NCI-H2029 treated with DMSO at 0.1 percent for 48 hours (cell line): Measurements from ENCODE around the gene GNS.

ENCODE experiments used
- DNase-seq: peaks from one replicate; lab custom pipeline; 2025; lab: John Stamatoyannopoulos, UW

Gene GNS

DNA sequence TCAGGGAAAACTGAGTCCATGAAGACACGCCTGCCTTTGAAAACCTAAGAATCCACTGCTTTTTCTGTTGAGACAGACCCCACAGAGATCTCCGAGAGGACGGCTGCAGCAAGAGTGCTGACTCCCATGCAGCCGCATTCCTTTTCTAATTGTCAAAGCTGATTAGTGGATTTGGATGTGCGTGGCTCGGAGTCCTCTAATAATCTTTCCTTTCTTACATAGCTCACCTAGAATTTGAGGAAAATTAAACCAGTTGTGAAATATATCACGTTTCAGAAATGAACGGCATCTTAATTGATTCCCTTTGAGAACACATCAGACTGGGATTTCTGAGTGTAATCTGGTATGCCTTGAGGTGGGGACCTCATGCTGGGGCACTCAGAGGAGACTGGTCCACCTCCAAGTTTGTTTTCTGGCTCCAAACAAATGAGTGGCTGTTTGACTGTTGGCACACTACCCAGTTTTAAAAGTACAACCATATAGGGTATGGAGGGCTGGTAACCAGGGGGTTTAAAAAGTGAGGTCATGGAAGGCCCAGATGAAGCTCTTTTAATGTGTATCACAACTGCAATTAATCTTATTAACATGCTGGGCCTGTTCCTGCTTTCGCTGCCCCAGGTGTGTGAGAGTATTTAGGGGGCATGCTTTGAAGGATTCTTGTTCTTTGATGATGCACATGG, 85.6 kb downstream of the GNS start:
- DNase-seq = peak; percentile 75

DNA sequence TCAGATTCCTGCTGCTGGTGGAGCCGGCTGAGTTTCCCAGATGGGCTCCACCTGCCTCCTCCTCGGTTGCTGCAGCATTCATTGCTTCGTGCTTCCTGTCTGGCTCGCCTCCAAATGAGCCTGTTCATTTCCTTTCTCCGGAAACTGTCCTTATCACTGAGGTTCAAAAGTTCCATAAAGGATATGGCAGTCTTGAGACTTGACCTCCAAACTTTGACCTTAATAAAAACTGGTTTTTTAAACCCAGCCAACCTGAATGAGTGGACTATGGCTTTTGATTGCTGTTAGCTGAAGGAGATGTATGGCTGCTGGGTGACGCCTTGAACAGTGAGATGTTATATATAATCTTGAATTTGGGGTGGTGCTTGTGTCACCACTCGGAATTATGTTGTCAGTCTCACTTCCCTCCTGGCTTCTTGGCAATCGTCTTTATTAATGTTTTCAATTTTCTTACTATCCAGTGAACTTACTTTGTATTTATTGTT, 86.2 kb downstream of the GNS start:
- peak; percentile 86 for DNase-seq

GRCh38 chr12:64671681-64672080, 87.5 kb downstream of the GNS start:
- DNase-seq = no peak

- DNase-seq = no peak
Observed at GRCh38 chr12:64670919-64671639, 88.1 kb downstream of the GNS start.

DNA sequence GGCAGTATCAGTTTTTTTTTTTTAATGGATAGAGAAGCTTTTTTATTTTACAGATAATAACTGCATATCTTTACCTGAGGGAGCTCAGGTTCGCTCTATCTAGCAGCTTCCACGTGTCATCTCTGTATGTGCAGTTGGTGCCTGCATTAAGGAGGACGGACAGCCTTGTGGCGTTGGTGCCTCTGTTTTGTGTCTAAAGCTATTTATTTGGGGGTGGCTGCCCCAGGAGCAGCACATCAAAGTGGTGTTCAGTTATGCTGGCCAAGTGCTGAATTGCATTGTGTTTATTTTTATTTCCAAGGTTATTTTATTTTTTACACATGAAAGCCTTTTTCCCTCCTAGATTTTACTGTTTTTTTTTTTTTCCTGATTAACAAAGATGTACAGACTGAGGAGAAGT, 89.2 kb downstream of the GNS start:
- no peak for DNase-seq

DNA sequence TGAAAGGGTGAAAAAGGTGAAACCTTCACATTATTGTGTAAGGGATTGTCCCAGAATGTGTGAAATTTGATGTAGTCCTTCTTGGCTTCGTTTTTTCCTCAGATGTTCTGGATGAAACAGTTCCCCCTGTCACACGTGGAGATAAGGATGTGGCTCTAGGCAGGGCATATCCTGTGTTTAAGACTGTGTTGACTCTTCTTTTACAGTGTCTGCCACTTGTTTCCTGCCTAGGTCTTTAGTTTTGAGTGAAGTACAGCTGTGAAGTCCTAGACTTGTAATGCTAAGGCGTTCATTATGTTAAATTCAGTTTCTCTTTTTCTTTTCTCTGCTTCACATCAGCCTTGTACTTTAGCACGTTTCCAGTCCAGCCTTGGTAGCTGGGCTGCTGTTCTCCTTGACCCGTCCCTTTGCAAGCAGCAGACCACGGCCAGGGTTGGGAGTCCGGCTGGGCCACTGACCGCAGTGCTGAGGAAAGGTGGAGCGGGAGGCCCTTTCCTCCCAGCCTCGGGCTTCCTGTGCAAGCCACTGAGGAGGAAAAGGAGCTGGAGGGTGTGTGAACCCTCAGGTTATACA, 89.8 kb downstream of the GNS start:
- no peak for DNase-seq

GRCh38 chr12:64667793-64668192, 91.4 kb downstream of the GNS start:
- no peak for DNase-seq

- no peak for DNase-seq
Observed at GRCh38 chr12:64666054-64666914, 92.9 kb downstream of the GNS start.

GRCh38 chr12:64665514-64665913, 93.7 kb downstream of the GNS start:
- DNase-seq = no peak
